ENCODE data around the gene KLHDC8A.
A peak's percentile ranks its signal among the peaks of the same experiment; 100 is the strongest.

KLHDC8A gene

GRCh38 chr1:205324781-205325180, 31.9 kb downstream of the KLHDC8A start:
- ChIA-PET POLR2A (interaction anchor here (0.9 to 2.2 kb wide), 6 partner anchors 29 to 95 kb away, joined by 3 to 30 read pairs (median 4); no protein-coding TSS in a partner anchor), CTCF (interaction anchor here (0.6 to 17.5 kb wide), 36 partner anchors 7 to 335 kb away, joined by 3 to 669 read pairs (median 6); no protein-coding TSS in a partner anchor)
- H3K27ac ChIP-seq (ENCODE audit: extremely low read depth, low read depth, low read length): no peak overlapping the region
- H3K4me3 ChIP-seq (ENCODE audit: low read depth, low read length): no peak overlapping the region
- H3K4me1 ChIP-seq (ENCODE audit: control insufficient read depth, insufficient read depth, low read length): no peaks in the 10 kb centered on the region
- TF ChIP-seq GLIS1 (tag by site-specific recombination; IDR thresholded peaks at IDR 0.05) (peak; percentile 57), ZNF701 (tag by site-specific recombination; IDR thresholded peaks at IDR 0.05) (no peak), ZIC2 (tag by site-specific recombination; IDR thresholded peaks at IDR 0.05) (peak; percentile 81)
- H3K9me3 ChIP-seq (ENCODE audit: control insufficient read depth, insufficient read depth, low read depth, low read length): no peaks in the 10 kb centered on the region
- no peaks in the 10 kb centered on the region for H3K36me3 ChIP-seq (ENCODE audit: control insufficient read depth in 2 of 2, insufficient read depth in 1 of 2, low read length in 2 of 2)

GRCh38 chr1:205323794-205324193, 32.9 kb downstream of the KLHDC8A start:
- H3K27ac ChIP-seq (ENCODE audit: extremely low read depth, low read depth, low read length): no peak overlapping the region

GRCh38 chr1:205321959-205322283, 34.8 kb downstream of the KLHDC8A start:
- Histone ChIP-seq H3K36me3 (ENCODE audit: control insufficient read depth in 2 of 2, insufficient read depth in 1 of 2, low read length in 2 of 2) (no peaks in the 10 kb centered on the region), H3K27ac (ENCODE audit: extremely low read depth, low read depth, low read length) (no peak overlapping the region), H3K9me3 (ENCODE audit: control insufficient read depth, insufficient read depth, low read depth, low read length) (no peaks in the 10 kb centered on the region), H3K4me3 (ENCODE audit: low read depth, low read length) (no peak overlapping the region), H3K4me1 (ENCODE audit: control insufficient read depth, insufficient read depth, low read length) (peaks cover 10% of the 10 kb centered on the region)
- ChIA-PET POLR2A (interaction anchor here (1.0 to 2.3 kb wide), 7 partner anchors 21 to 52 kb away, joined by 3 to 12 read pairs (median 8); no protein-coding TSS in a partner anchor), CTCF (interaction anchor here (0.7 to 17.5 kb wide), 5 partner anchors 11 to 163 kb away, joined by 3 to 669 read pairs (median 3); no protein-coding TSS in a partner anchor)
- TF ChIP-seq HOXA7 (CRISPR knock-in tag; IDR thresholded peaks at IDR 0.05; ENCODE audit: borderline replicate concordance): no peak
- TF ChIP-seq ZNF76 (tag by site-specific recombination; IDR thresholded peaks at IDR 0.05; ENCODE audit: borderline replicate concordance, low read depth): no peak
- TF ChIP-seq ZNF48 (tag by site-specific recombination; IDR thresholded peaks at IDR 0.05): no peak
- no peak for TF ChIP-seq ZBTB1 (tag by site-specific recombination; IDR thresholded peaks at IDR 0.05)
- no peak for TF ChIP-seq ZNF169 (tag by site-specific recombination; IDR thresholded peaks at IDR 0.05)
- no peak for TF ChIP-seq ZNF621 (tag by site-specific recombination; IDR thresholded peaks at IDR 0.05)
- TF ChIP-seq ZNF561 (tag by site-specific recombination; IDR thresholded peaks at IDR 0.05; ENCODE audit: borderline replicate concordance): no peak
- no peak for TF ChIP-seq ZNF654 (tag by site-specific recombination; IDR thresholded peaks at IDR 0.05; ENCODE audit: low read depth)
- no peak for TF ChIP-seq MEIS1 (CRISPR knock-in tag; IDR thresholded peaks at IDR 0.05; ENCODE audit: borderline replicate concordance)
- TF ChIP-seq ZNF280C (tag by site-specific recombination; IDR thresholded peaks at IDR 0.05): no peak
- TF ChIP-seq ZNF157 (tag by site-specific recombination; IDR thresholded peaks at IDR 0.05): no peak
- no peak for TF ChIP-seq ZNF585B (tag by site-specific recombination; IDR thresholded peaks at IDR 0.05)
- no peak for TF ChIP-seq ZNF223 (tag by site-specific recombination; IDR thresholded peaks at IDR 0.05)
- peak; percentile 88 for TF ChIP-seq ZNF335 (tag by site-specific recombination; conservative IDR thresholded peaks at IDR 0.05)
- no peak for TF ChIP-seq ZNF571 (tag by site-specific recombination; IDR thresholded peaks at IDR 0.05)
- no peak for TF ChIP-seq HIC1 (tag by site-specific recombination; IDR thresholded peaks at IDR 0.05)
- TF ChIP-seq MZF1 (tag by site-specific recombination; IDR thresholded peaks at IDR 0.05; ENCODE audit: borderline replicate concordance): peak; percentile 78; the same call in 1 of the 2 replicates
- no peak for TF ChIP-seq RBAK (tag by site-specific recombination; IDR thresholded peaks at IDR 0.05)
- TF ChIP-seq ZNF19 (tag by site-specific recombination; IDR thresholded peaks at IDR 0.05; ENCODE audit: low read depth): no peak
- no peak for TF ChIP-seq ZNF132 (tag by site-specific recombination; IDR thresholded peaks at IDR 0.05; ENCODE audit: borderline replicate concordance)
- TF ChIP-seq ZSCAN23 (tag by site-specific recombination; IDR thresholded peaks at IDR 0.05): no peak
- TF ChIP-seq ZFP37 (tag by site-specific recombination; IDR thresholded peaks at IDR 0.05): no peak
- TF ChIP-seq ZNF146 (tag by site-specific recombination; IDR thresholded peaks at IDR 0.05): no peak
- no peak for TF ChIP-seq ZBTB21 (tag by site-specific recombination; IDR thresholded peaks at IDR 0.05)
- TF ChIP-seq KLF9 (tag by site-specific recombination; IDR thresholded peaks at IDR 0.05; ENCODE audit: low read depth): peak; percentile 6; the same call in 1 of the 2 replicates

More at GRCh38 chr1:205323794-205324193, 32.9 kb downstream of the KLHDC8A start:
- CTCF ChIA-PET: interaction anchor here (1.4 to 17.5 kb wide), 9 partner anchors 23 to 70 kb away, joined by 6 to 669 read pairs (median 18); no protein-coding TSS in a partner anchor
- H3K4me1 ChIP-seq (ENCODE audit: control insufficient read depth, insufficient read depth, low read length): peaks cover 5% of the 10 kb centered on the region; the same call in 1 of the 2 replicates
- no peak for TF ChIP-seq MEIS1 (CRISPR knock-in tag; IDR thresholded peaks at IDR 0.05; ENCODE audit: borderline replicate concordance)
- H3K4me3 ChIP-seq (ENCODE audit: low read depth, low read length): no peak overlapping the region
- H3K36me3 ChIP-seq (ENCODE audit: control insufficient read depth in 2 of 2, insufficient read depth in 1 of 2, low read length in 2 of 2): no peaks in the 10 kb centered on the region
- POLR2A ChIA-PET: interaction anchor here (2.2 kb wide), 1 partner anchor 50 kb away, joined by 30 read pairs; no protein-coding TSS in a partner anchor
- no peaks in the 10 kb centered on the region for H3K9me3 ChIP-seq (ENCODE audit: control insufficient read depth, insufficient read depth, low read depth, low read length)

Data from HEK293 (cell line).